K562 (cell line): Measurements from ENCODE around the gene CCDC60.

Experiments used
- POLR2A ChIP-seq: fragments of 450-650 bp; conservative IDR thresholded peaks from 2 replicates; pipeline ENCODE4 v1.6.1; 2016
- TRIM28 ChIP-seq: fragments of 450-650 bp; IDR thresholded peaks from 2 replicates; pipeline ENCODE4 v1.6.1; 2017
- ZNF830 ChIP-seq: fragments of 250-450 bp; sonication (Bioruptor Pico); IDR thresholded peaks from 2 replicates; pipeline ENCODE4 v1.5.0; 2021; ENCODE audit warnings: mild to moderate bottlenecking
- TF ChIP-seq, protein P1 (sequence below): sonication (generic); formaldehyde crosslinking; IDR thresholded peaks from 2 replicates; pipeline ENCODE4 v1.9.0; 2022; ENCODE audit warnings: mild to moderate bottlenecking, missing genetic modification reagents
- TF ChIP-seq, protein P2 (sequence below): sonication (generic); formaldehyde crosslinking; IDR thresholded peaks from 2 replicates; pipeline ENCODE4 v1.8.1; 2023; ENCODE audit warnings: mild to moderate bottlenecking, missing genetic modification reagents

DNA sequence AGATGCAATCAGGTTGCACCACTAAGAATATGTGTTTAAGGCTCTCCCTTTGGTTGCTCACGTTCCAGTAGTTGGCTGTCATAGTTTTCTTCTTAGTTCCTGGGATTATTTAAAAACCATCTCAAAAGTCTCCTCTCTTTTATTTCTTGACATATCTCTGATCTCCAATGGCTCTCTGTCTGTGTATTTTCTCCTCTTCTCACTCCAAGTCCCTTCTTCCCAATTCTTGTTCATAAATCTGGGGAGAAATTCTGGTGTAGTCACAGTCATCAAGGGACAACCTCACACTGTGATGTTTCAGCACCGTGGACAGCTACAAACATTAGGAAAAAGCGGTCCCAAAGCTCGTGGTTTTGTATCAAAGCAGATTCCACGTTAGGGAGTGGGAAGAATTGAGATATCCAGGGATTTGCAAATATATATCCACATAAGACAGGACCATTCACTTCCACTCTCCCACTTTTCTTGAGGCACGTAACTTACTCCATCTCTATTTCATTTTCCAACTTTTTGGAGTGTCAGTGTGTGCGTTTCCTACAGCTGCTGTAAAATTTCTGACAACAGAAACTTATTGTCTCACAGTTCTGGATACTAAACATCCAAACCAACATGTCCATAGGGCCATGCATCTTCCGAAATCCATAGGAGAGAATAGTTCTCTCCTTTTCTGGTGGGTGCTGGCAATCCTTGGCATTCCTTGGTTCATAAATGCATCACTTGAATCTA is 178.4 kb downstream of the CCDC60 start:
- TF ChIP-seq, protein P1, sequence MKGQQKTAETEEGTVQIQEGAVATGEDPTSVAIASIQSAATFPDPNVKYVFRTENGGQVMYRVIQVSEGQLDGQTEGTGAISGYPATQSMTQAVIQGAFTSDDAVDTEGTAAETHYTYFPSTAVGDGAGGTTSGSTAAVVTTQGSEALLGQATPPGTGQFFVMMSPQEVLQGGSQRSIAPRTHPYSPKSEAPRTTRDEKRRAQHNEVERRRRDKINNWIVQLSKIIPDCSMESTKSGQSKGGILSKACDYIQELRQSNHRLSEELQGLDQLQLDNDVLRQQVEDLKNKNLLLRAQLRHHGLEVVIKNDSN = no peak
- TF ChIP-seq, protein P2, sequence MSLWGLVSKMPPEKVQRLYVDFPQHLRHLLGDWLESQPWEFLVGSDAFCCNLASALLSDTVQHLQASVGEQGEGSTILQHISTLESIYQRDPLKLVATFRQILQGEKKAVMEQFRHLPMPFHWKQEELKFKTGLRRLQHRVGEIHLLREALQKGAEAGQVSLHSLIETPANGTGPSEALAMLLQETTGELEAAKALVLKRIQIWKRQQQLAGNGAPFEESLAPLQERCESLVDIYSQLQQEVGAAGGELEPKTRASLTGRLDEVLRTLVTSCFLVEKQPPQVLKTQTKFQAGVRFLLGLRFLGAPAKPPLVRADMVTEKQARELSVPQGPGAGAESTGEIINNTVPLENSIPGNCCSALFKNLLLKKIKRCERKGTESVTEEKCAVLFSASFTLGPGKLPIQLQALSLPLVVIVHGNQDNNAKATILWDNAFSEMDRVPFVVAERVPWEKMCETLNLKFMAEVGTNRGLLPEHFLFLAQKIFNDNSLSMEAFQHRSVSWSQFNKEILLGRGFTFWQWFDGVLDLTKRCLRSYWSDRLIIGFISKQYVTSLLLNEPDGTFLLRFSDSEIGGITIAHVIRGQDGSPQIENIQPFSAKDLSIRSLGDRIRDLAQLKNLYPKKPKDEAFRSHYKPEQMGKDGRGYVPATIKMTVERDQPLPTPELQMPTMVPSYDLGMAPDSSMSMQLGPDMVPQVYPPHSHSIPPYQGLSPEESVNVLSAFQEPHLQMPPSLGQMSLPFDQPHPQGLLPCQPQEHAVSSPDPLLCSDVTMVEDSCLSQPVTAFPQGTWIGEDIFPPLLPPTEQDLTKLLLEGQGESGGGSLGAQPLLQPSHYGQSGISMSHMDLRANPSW (CRISPR knock-in tag) = no peak
- no peak for TF ChIP-seq POLR2A
- TF ChIP-seq ZNF830 (CRISPR knock-in tag) = no peak
- no peak for TF ChIP-seq TRIM28
